Measurements from ENCODE around the gene SMAD3. TPM values are rescaled to one million over a fixed set of nuclear protein-coding genes. Genes with fewer than 3 reads are reported as not detected.
"Not testable (repeated sequence)": the region's sequence is repeated elsewhere in the genome, so short reads cannot be mapped to it uniquely, and the experiment has no call there.

Gene SMAD3
- total RNA-seq, 2 experiments from 2014 or later, result 74.1 to 75.9 TPM

- H3K9me3 Mint-ChIP-seq, result no peaks in the 10 kb centered on the region
- POLR2A ChIA-PET, result interaction anchor here (0.5 kb wide), 1 partner anchor 815 kb away, joined by 3 read pairs; no protein-coding TSS in a partner anchor
- no peaks in the 10 kb centered on the region for H3K36me3 Mint-ChIP-seq
- H3K27me3 Mint-ChIP-seq, result no peaks in the 10 kb centered on the region
- DNase-seq (no peak), ATAC-seq (ENCODE audit: low read depth) (no peak)
- H3K4me3 Mint-ChIP-seq, result no peak overlapping the region
- peaks cover 11% of the 10 kb centered on the region for H3K4me1 Mint-ChIP-seq
- H3K27ac Mint-ChIP-seq, result no peak overlapping the region
Measured at GRCh38 chr15:67025719-67026609, 39.4 kb upstream of the SMAD3 start.

GRCh38 chr15:67026610-67026967 is 38.8 kb upstream of the SMAD3 start:
- POLR2A ChIA-PET, result no interaction called here
- no peaks in the 10 kb centered on the region for H3K9me3 Mint-ChIP-seq
- no peaks in the 10 kb centered on the region for H3K36me3 Mint-ChIP-seq
- peaks cover 11% of the 10 kb centered on the region for H3K4me1 Mint-ChIP-seq
- H3K27ac Mint-ChIP-seq, result peak overlapping the region; percentile 28
- no peak for ATAC-seq (ENCODE audit: low read depth)
- no peak overlapping the region for H3K4me3 Mint-ChIP-seq
- H3K27me3 Mint-ChIP-seq, result no peaks in the 10 kb centered on the region
- no peak for DNase-seq

GRCh38 chr15:67028440-67028839 is 37.0 kb upstream of the SMAD3 start:
- POLR2A ChIA-PET, H3K4me3 Mint-ChIP-seq, H3K9me3 Mint-ChIP-seq: not testable (repeated sequence)

GRCh38 chr15:67030036-67030762 is 35.2 kb upstream of the SMAD3 start:
- Mint-ChIP-seq H3K9me3 (no peaks in the 10 kb centered on the region), H3K36me3 (no peaks in the 10 kb centered on the region), H3K27ac (peak overlapping the region; percentile 17), H3K4me1 (peaks cover 8% of the 10 kb centered on the region), H3K4me3 (no peak overlapping the region), H3K27me3 (peaks cover 13% of the 10 kb centered on the region)
- ATAC-seq (ENCODE audit: low read depth) (no peak), DNase-seq (no peak)
- POLR2A ChIA-PET, result no interaction called here

More at GRCh38 chr15:67028440-67028839, 37.0 kb upstream of the SMAD3 start:
- H3K27me3 Mint-ChIP-seq; ATAC-seq (ENCODE audit: low read depth); H3K27ac Mint-ChIP-seq; H3K36me3 Mint-ChIP-seq; DNase-seq: not testable (repeated sequence)
- H3K4me1 Mint-ChIP-seq, result peaks cover 11% of the 10 kb centered on the region

GRCh38 chr15:67031331-67031730 is 34.1 kb upstream of the SMAD3 start:
- POLR2A ChIA-PET, result no interaction called here
- peaks cover 3% of the 10 kb centered on the region for H3K4me1 Mint-ChIP-seq
- peaks cover 13% of the 10 kb centered on the region for H3K27me3 Mint-ChIP-seq
- H3K27ac Mint-ChIP-seq, result no peak overlapping the region
- H3K36me3 Mint-ChIP-seq, result no peaks in the 10 kb centered on the region
- no peak overlapping the region for H3K4me3 Mint-ChIP-seq
- ATAC-seq (ENCODE audit: low read depth) (no peak), DNase-seq (no peak)
- H3K9me3 Mint-ChIP-seq, result no peaks in the 10 kb centered on the region

- Mint-ChIP-seq H3K27ac (no peak overlapping the region), H3K36me3 (no peaks in the 10 kb centered on the region), H3K27me3 (peaks cover 13% of the 10 kb centered on the region), H3K9me3 (no peaks in the 10 kb centered on the region), H3K4me1 (peaks cover 3% of the 10 kb centered on the region), H3K4me3 (no peak overlapping the region)
- POLR2A ChIA-PET, result no interaction called here
- DNase-seq (no peak), ATAC-seq (ENCODE audit: low read depth) (no peak)
Measured at GRCh38 chr15:67032608-67033007, 32.8 kb upstream of the SMAD3 start.

- H3K27me3 Mint-ChIP-seq, result peaks cover 13% of the 10 kb centered on the region
- DNase-seq (no peak), ATAC-seq (ENCODE audit: low read depth) (peak; percentile 40)
- POLR2A ChIA-PET, result no interaction called here
- no peaks in the 10 kb centered on the region for H3K9me3 Mint-ChIP-seq
- no peak overlapping the region for H3K4me3 Mint-ChIP-seq
- peaks cover 6% of the 10 kb centered on the region for H3K4me1 Mint-ChIP-seq
- H3K36me3 Mint-ChIP-seq, result no peaks in the 10 kb centered on the region
- H3K27ac Mint-ChIP-seq, result no peak overlapping the region
Measured at GRCh38 chr15:67033012-67033411, 32.4 kb upstream of the SMAD3 start.

- Mint-ChIP-seq H3K27me3 (peaks cover 13% of the 10 kb centered on the region), H3K36me3 (no peaks in the 10 kb centered on the region), H3K9me3 (no peaks in the 10 kb centered on the region), H3K27ac (no peak overlapping the region), H3K4me1 (peaks cover 12% of the 10 kb centered on the region), H3K4me3 (peak overlapping the region; percentile 41)
- ATAC-seq (ENCODE audit: low read depth) (no peak), DNase-seq (peak; percentile 46)
- POLR2A ChIA-PET, result no interaction called here
Measured at GRCh38 chr15:67033571-67034044, 31.8 kb upstream of the SMAD3 start.

GRCh38 chr15:67035886-67036285 is 29.5 kb upstream of the SMAD3 start:
- POLR2A ChIA-PET, result no interaction called here
- Mint-ChIP-seq H3K36me3 (no peaks in the 10 kb centered on the region), H3K9me3 (no peaks in the 10 kb centered on the region), H3K4me1 (peaks cover 28% of the 10 kb centered on the region), H3K4me3 (no peak overlapping the region), H3K27ac (no peak overlapping the region), H3K27me3 (peaks cover 13% of the 10 kb centered on the region)
- DNase-seq, result no peak
- no peak for ATAC-seq (ENCODE audit: low read depth)

GRCh38 chr15:67036775-67037555 is 28.4 kb upstream of the SMAD3 start:
- DNase-seq (no peak), ATAC-seq (ENCODE audit: low read depth) (no peak)
- Mint-ChIP-seq H3K36me3 (no peaks in the 10 kb centered on the region), H3K27ac (no peak overlapping the region), H3K27me3 (peaks cover 14% of the 10 kb centered on the region), H3K4me1 (peaks cover 29% of the 10 kb centered on the region), H3K4me3 (no peak overlapping the region), H3K9me3 (no peaks in the 10 kb centered on the region)
- POLR2A ChIA-PET, result no interaction called here

- Mint-ChIP-seq H3K4me3 (no peak overlapping the region), H3K36me3 (no peaks in the 10 kb centered on the region), H3K9me3 (no peaks in the 10 kb centered on the region), H3K27ac (no peak overlapping the region), H3K4me1 (peaks cover 36% of the 10 kb centered on the region), H3K27me3 (peaks cover 17% of the 10 kb centered on the region)
- DNase-seq (no peak), ATAC-seq (ENCODE audit: low read depth) (no peak)
- POLR2A ChIA-PET, result no interaction called here
Measured at GRCh38 chr15:67037694-67038093, 27.7 kb upstream of the SMAD3 start.

GRCh38 chr15:67038736-67039135 is 26.7 kb upstream of the SMAD3 start:
- DNase-seq (no peak), ATAC-seq (ENCODE audit: low read depth) (peak; percentile 27)
- Mint-ChIP-seq H3K4me3 (peak overlapping the region; percentile 62), H3K36me3 (no peaks in the 10 kb centered on the region), H3K4me1 (peaks cover 39% of the 10 kb centered on the region), H3K27ac (peak overlapping the region; percentile 39), H3K9me3 (no peaks in the 10 kb centered on the region), H3K27me3 (peaks cover 17% of the 10 kb centered on the region)
- POLR2A ChIA-PET, result no interaction called here

GRCh38 chr15:67039384-67040075 is 25.9 kb upstream of the SMAD3 start:
- peaks cover 10% of the 10 kb centered on the region for H3K27me3 Mint-ChIP-seq
- DNase-seq, result peak; percentile 45
- H3K9me3 Mint-ChIP-seq, result no peaks in the 10 kb centered on the region
- ATAC-seq (ENCODE audit: low read depth), result no peak
- peaks cover 39% of the 10 kb centered on the region for H3K4me1 Mint-ChIP-seq
- H3K27ac Mint-ChIP-seq, result peak overlapping the region; percentile 39
- no peaks in the 10 kb centered on the region for H3K36me3 Mint-ChIP-seq
- peak overlapping the region; percentile 62 for H3K4me3 Mint-ChIP-seq
- POLR2A ChIA-PET, result no interaction called here
